Gastroesophageal sphincter (tissue), 4 donors: Measurements from ENCODE around the gene CFAP410. TPM values are rescaled to one million over a fixed set of nuclear protein-coding genes. Genes with fewer than 3 reads are reported as not detected.

Source experiments
- ATAC-seq: fragments of 150-250 bp; one replicate; pipeline ENCODE4 v1.9.1; 2016; ENCODE audit warnings: mild to moderate bottlenecking, moderate library complexity
- H3K27ac ChIP-seq, 4 donors: fragments of 200-600 bp; sonication (generic) in 3 of 4; 1 replicate in 3 of 4; 2 replicates in 1 of 4; pipeline ENCODE4 v1.5.1; 2016 to 2019
- H3K27me3 ChIP-seq: fragments of 200-600 bp; sonication (generic); one replicate; pipeline ENCODE4 v1.5.1; 2019
- H3K36me3 ChIP-seq, 2 donors: fragments of 200-600 bp; sonication (generic); one replicate each; pipeline ENCODE4 v1.5.1; 2019; ENCODE audit warnings: control low read depth in 1 of 2
- H3K4me1 ChIP-seq, 3 donors: fragments of 200-600 bp; sonication (generic); 1 replicate in 2 of 3; 2 replicates in 1 of 3; pipeline ENCODE4 v1.5.1; 2016 to 2019; ENCODE audit warnings: control low read depth in 2 of 3
- H3K4me3 ChIP-seq, 2 donors: fragments of 200-600 bp; sonication (generic); one replicate each; pipeline ENCODE4 v1.5.1; 2019; ENCODE audit warnings: mild to moderate bottlenecking in 1 of 2, moderate library complexity in 1 of 2
- H3K9me3 ChIP-seq, 3 donors: fragments of 200-600 bp; sonication (generic); one replicate each; pipeline ENCODE4 v1.5.1; 2017 to 2019; ENCODE audit warnings: control low read depth in 2 of 3
- EP300 ChIP-seq: sonication (generic); formaldehyde crosslinking; IDR thresholded peaks from one replicate; pipeline ENCODE4 v1.6.1; 2017; ENCODE audit warnings: antibody characterized with exemption, mild to moderate bottlenecking
- POLR2A ChIP-seq, 2 donors: fragments of 450-650 bp; IDR thresholded peaks; one replicate each; pipeline ENCODE4 v1.6.1; 2017; ENCODE audit warnings: antibody characterized with exemption in 2 of 2, mild to moderate bottlenecking in 2 of 2, moderate library complexity in 1 of 2
- POLR2AphosphoS5 ChIP-seq: sonication (generic); formaldehyde crosslinking; IDR thresholded peaks from one replicate; pipeline ENCODE4 v1.6.1; 2017; ENCODE audit warnings: antibody characterized with exemption
- WGBS, 2 donors: methylation state at CpG; one replicate each; pipeline ENCODE4 v1.1.5; 2018; ENCODE audit warnings: low coverage in 1 of 2; 5-methylcytosine and 5-hydroxymethylcytosine counted together
- total RNA-seq, 4 donors: library from RNA; depleted of rRNA; stranded (reverse); fragments of >200 nt; gene quantifications; one replicate each; pipeline ENCODE4 v1.1.0, GENCODE V29; 2016
- TF ChIP-seq, protein P1 (sequence below), 4 experiments: fragments of 200-600 bp in 2 of 4; fragments of 450-650 bp in 2 of 4; sonication (generic) in 1 of 4; IDR thresholded peaks; one replicate each; pipeline ENCODE4 v1.5.1; 2017 to 2019; ENCODE audit warnings: antibody characterized with exemption in 4 of 4, mild to moderate bottlenecking in 2 of 4, moderate library complexity in 2 of 4

CFAP410 gene
- total RNA-seq, 4 donors from 2014 or later = 26.2 to 35.0 (median 30.2) TPM

GRCh38 chr21:44380876-44381275 is 41.7 kb upstream of the CFAP410 start:
- WGBS, 2 donors = 81 to 88% methylated on average over 5 to 8 of the region's 10 CpGs
- TF ChIP-seq POLR2AphosphoS5 = no peak
- TF ChIP-seq, protein P1, sequence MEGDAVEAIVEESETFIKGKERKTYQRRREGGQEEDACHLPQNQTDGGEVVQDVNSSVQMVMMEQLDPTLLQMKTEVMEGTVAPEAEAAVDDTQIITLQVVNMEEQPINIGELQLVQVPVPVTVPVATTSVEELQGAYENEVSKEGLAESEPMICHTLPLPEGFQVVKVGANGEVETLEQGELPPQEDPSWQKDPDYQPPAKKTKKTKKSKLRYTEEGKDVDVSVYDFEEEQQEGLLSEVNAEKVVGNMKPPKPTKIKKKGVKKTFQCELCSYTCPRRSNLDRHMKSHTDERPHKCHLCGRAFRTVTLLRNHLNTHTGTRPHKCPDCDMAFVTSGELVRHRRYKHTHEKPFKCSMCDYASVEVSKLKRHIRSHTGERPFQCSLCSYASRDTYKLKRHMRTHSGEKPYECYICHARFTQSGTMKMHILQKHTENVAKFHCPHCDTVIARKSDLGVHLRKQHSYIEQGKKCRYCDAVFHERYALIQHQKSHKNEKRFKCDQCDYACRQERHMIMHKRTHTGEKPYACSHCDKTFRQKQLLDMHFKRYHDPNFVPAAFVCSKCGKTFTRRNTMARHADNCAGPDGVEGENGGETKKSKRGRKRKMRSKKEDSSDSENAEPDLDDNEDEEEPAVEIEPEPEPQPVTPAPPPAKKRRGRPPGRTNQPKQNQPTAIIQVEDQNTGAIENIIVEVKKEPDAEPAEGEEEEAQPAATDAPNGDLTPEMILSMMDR (IDR thresholded peaks at IDR 0.05) = no peak
- no peak for TF ChIP-seq POLR2A (IDR thresholded peaks at IDR 0.05)
- TF ChIP-seq EP300 = no peak
- Histone ChIP-seq H3K27me3 (peaks cover 54% of the 10 kb centered on the region), H3K4me1 (no peaks in the 10 kb centered on the region), H3K9me3 (peaks cover 0 to 27% (median 1%) of the 10 kb centered on the region in 3 donors), H3K36me3 (no peaks in the 10 kb centered on the region), H3K27ac (no peak overlapping the region), H3K4me3 (no peak overlapping the region)
- no peak for ATAC-seq

DNA sequence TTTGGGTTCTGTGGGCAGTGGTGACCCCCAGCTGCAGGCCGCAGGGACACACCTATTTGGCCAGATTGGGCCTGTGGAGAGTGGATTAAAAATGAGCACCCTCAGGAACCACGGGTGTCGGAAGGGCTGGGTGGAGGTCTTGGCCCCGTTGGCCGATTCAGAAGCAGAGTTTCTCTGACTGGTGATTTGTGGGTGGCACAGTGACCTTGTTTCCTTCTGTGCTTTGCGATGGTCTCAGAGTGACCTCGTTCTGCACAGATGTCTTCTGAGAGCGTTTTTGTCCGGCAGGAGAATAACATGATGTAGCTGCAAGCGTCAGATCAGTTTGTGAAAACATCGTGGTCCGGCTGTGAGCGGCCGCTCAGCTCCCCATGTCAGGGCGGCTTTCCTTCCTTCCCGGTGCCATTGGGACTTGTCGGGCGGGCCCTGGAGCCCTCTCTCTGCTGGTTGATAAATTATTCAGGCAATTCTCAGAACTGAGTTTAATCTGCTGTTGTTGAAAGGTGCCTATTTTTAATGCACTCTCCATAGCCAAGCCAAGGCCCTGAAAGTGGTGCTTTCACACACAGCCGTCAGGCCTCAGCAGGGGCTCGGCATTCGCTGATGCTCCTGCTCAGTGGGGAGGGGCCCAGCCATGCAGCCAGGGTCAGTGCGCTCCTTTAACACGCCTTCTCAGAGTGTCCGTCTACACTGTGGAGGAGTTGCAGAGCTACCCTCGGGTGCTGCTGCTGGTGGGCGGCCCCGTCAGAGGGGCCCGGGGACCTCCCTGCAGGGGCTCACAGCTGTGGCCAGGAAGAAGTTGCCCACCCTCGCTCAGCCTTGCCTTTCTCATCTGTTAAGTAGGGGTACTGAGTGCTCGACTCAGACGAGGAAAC is 41.0 kb upstream of the CFAP410 start:
- Histone ChIP-seq H3K36me3 (no peaks in the 10 kb centered on the region), H3K9me3 (peaks cover 0 to 20% (median 0%) of the 10 kb centered on the region in 3 donors), H3K4me1 (no peaks in the 10 kb centered on the region), H3K4me3 (no peak overlapping the region), H3K27me3 (peaks cover 61% of the 10 kb centered on the region), H3K27ac (no peak overlapping the region)
- ATAC-seq = no peak
- TF ChIP-seq POLR2AphosphoS5 (no peak), POLR2A (IDR thresholded peaks at IDR 0.05) (no peak), EP300 (no peak)
- WGBS, 2 donors = 38 to 39% methylated on average over 9 to 15 of the region's 31 CpGs

DNA sequence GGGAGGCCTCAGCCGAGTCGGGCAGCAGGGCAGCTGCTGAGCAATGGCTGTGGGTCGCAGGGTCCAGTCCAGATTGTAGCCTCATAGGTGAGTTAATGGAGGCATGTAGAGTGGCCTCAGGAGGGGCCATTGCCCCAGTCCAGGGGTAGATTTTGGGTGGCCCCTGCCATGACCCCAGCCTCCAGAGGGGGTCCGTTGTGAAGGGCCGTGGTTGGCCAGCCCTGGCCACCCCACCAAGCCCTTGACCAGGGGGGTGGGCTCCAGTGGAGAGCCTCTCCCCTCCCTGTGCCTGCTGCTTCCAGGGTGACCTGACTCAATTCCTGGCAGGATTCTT is 40.3 kb upstream of the CFAP410 start:
- Histone ChIP-seq H3K9me3 (peaks cover 0 to 13% (median 0%) of the 10 kb centered on the region in 3 donors), H3K27me3 (peaks cover 68% of the 10 kb centered on the region), H3K27ac (no peak overlapping the region), H3K4me3 (no peak overlapping the region), H3K4me1 (no peaks in the 10 kb centered on the region), H3K36me3 (no peaks in the 10 kb centered on the region)
- no peak for TF ChIP-seq POLR2AphosphoS5
- no peak for TF ChIP-seq EP300
- TF ChIP-seq POLR2A (IDR thresholded peaks at IDR 0.05) = no peak
- TF ChIP-seq, protein P1 (IDR thresholded peaks at IDR 0.05) = no peak
- 90% methylated on average over 3 of the region's 5 CpGs; no CpG with 5 or more reads in 1 of the 2 donors for WGBS, 2 donors
- no peak for ATAC-seq

- Histone ChIP-seq H3K27ac (no peak overlapping the region), H3K4me3 (no peak overlapping the region), H3K36me3 (no peaks in the 10 kb centered on the region), H3K27me3 (peaks cover 74% of the 10 kb centered on the region), H3K9me3 (peaks cover 0 to 7% (median 0%) of the 10 kb centered on the region in 3 donors), H3K4me1 (no peaks in the 10 kb centered on the region)
- no peak for TF ChIP-seq POLR2A (IDR thresholded peaks at IDR 0.05)
- TF ChIP-seq EP300 = no peak
- TF ChIP-seq, protein P1 (IDR thresholded peaks at IDR 0.05) = no peak
- TF ChIP-seq POLR2AphosphoS5 = no peak
- no peak for ATAC-seq
- WGBS, 2 donors = 60 to 95% methylated on average over 1 to 7 of the region's 34 CpGs
Observed at GRCh38 chr21:44378646-44379514, 39.7 kb upstream of the CFAP410 start.

DNA sequence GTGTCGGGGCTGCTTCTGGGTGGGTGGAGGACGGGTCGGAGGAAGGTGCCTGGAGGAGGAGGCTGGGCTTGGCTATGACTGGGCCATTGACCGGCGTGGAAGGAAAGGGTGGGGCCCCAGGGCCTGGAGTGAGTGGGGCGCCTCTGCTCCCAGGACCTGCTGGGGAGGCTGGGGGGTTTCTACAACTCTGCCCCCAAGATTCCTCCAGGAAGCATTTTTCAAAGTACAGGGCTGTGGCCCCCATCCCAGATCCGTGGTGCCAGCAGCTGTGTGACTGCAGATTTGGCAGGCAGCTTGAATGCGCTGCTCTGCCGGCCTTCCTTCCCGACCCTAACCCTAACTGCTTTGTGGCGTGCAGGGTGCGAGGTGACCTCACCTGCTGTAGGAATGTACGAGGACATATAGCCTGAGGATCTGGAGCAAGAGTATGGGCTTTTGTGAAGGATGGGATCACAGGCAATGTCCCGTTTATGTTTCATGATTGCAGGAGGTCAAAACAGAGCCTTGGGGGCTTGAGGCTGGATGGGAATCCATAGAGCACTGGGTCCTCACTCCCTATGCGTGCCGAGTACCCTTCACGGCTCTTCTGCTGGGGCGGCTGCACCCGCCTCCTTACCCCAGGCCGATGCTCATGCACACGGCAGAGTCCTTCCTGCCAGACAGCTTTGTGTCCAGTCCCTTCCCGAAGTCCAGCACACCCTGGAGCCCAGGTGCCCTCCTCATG is 38.9 kb upstream of the CFAP410 start:
- ATAC-seq = no peak
- peaks cover 78% of the 10 kb centered on the region for H3K27me3 ChIP-seq

More for the DNA sequence above, 38.9 kb upstream of the CFAP410 start:
- no peaks in the 10 kb centered on the region for H3K36me3 ChIP-seq
- no peak overlapping the region for H3K4me3 ChIP-seq
- peaks cover 0 to 5% (median 0%) of the 10 kb centered on the region in 3 donors for H3K9me3 ChIP-seq
- H3K4me1 ChIP-seq = no peaks in the 10 kb centered on the region
- H3K27ac ChIP-seq = no peak overlapping the region
- 51 to 67% methylated on average over 9 to 12 of the region's 22 CpGs for WGBS, 2 donors
- TF ChIP-seq POLR2AphosphoS5 (no peak), POLR2A (IDR thresholded peaks at IDR 0.05) (no peak), EP300 (no peak)
- TF ChIP-seq, protein P1 (IDR thresholded peaks at IDR 0.05) = no peak
